GM18858 (cell line): Measurements from ENCODE around the gene GRSF1.
"Not testable (repeated sequence)": the region's sequence is repeated elsewhere in the genome, so short reads cannot be mapped to it uniquely, and the experiment has no call there.

Experiments
- ATAC-seq: cut with Tn5 transposase; IDR thresholded peaks from one replicate; pipeline ENCODE4 v1.9.1; 2021; ENCODE audit not compliant: unreplicated experiment

GRSF1 gene, protein sequence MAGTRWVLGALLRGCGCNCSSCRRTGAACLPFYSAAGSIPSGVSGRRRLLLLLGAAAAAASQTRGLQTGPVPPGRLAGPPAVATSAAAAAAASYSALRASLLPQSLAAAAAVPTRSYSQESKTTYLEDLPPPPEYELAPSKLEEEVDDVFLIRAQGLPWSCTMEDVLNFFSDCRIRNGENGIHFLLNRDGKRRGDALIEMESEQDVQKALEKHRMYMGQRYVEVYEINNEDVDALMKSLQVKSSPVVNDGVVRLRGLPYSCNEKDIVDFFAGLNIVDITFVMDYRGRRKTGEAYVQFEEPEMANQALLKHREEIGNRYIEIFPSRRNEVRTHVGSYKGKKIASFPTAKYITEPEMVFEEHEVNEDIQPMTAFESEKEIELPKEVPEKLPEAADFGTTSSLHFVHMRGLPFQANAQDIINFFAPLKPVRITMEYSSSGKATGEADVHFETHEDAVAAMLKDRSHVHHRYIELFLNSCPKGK

DNA sequence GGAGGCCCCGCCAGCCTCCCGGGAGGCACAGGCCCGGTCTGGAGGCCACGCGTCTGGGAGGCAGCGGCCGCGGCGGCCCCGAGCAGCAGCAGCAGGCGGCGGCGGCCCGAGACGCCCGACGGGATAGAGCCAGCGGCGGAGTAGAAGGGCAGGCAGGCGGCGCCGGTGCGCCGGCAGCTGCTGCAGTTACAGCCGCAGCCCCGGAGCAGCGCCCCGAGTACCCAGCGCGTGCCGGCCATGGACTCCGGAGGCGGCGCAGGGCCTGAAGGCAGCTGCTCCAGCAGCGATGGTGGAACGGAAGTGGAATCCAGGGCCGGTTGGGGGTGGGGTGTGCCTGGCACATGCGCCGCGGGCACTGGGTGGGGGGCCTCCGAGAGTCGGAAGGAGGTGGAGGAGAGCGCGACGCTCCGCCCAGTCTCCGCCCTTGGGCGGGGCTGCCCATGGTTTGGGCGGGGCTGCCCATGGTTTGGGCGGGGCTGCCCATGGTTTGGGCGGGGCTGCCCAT, at the start of gene GRSF1:
Gene GRSF1, minus strand, starts transcription at position 302 of the 505 bp plus-strand sequence. Its CDS starts 63 bp downstream, at position 239.
- ATAC-seq = peak; percentile 35

DNA sequence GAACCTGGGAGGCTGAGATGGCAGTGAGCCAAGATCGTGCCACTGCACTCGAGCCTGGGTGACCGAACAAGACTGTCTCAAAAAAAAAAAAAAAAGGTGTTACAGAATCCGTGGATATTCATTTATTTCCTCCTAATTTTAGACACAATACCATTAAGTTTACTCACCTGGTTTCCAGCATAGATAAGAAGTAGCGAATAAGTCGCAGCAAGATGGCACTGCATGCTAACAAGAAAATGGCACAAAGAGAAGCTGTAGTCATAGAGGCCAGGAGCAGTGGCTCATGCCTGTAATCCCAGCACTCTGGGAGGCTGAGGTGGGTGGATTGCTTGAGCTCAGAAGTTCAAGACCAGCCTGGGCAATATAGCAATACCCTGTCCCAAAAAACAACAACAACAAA, 45.5 kb upstream of the GRSF1 start:
- ATAC-seq = no peak

DNA sequence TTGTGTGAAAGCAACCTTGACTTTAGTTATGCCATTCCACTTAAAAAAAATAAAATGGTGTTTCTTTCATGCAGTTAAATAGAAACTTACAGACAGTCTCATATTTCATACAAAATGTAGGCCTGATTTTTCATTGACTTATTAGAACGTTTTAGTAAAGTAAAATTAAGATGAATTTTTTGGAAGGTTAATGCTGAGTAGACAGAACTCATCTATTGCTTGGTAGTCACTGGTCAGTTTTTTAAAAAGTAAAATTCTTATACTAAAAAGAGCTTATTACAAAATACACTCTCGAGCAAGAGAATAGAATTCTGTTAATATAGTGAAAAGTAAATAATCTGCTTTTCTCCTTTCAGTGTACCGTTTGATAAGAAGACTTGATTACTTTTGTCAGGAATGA, 41.0 kb upstream of the GRSF1 start:
- ATAC-seq = no peak

DNA sequence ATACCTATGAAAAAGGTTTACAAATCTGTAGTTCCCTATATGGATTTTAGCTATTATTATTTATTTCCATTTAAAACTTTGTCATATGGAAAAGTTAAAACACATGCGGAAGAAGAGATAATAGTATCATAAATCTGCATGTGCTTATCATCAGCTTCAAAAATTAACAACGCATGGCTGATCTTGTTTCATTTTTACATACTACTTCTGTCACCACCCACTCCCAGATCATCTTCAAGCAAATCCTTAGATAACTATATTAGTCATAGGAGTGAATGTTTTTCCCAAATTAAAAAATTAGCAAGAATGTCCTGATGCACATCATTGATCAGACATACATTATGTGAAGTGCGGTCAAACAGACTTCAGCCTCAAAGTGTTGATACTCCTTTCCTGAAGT, 37.9 kb upstream of the GRSF1 start:
- ATAC-seq = no peak

DNA sequence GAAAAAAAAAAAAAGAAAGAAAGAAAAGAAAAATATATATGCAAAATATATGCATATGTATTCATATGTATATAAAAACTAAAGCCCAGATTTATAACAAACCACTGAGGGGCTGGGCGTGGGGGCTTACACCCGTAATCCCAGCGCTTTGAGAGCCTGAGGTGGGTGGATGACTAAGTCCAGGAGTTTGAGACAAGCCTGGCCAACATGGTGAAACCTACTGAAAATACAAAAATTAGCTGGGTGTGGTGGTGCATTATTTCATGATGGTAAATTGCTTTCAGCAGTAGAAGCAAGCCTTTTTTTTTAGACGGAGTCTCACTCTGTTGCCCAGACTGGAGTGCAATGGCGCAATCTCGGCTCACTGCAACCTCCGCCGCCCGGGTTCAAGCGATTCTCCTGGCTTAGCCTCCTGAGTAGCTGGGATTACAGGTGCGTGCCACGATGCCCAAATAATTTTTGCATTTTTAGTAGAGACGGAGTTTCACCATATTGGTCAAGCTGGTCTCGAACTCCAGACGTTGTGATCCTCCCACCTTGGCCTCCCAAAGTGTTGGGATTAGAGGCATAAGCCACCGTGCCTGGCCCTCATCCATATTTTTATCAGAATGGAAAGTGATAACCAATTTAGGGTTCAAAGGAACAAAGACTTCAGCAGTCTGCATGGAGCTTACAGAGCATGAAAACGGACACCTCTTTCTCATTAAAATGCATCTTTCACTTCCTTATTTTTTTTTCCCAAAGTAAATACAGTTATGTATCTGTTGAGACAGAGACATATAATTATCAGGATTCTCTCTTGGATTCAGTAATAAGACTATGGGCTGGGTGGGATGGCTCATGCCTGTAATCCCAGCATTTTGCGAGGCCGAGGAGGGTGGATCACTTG, 34.8 kb upstream of the GRSF1 start:
- ATAC-seq = peak; percentile 70

DNA sequence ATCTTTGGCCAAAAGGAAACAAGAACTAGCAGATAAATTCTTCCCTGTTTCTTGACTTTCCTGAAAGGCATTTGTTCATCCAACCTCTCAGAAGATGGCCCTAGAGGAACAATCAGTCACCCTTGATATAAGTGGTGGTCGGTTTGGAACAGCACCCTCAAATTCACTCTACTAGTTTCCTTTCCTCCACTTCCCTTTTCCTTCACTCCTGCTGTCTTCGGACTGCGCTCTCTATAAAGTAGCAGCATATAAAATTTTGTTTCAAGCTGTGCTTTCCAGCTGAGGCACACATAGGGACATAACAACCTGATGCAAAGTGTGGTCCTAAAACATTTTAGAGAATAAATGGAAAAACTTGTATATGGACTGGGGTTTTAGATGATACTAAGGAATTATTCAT, 33.5 kb upstream of the GRSF1 start:
- ATAC-seq = no peak

DNA sequence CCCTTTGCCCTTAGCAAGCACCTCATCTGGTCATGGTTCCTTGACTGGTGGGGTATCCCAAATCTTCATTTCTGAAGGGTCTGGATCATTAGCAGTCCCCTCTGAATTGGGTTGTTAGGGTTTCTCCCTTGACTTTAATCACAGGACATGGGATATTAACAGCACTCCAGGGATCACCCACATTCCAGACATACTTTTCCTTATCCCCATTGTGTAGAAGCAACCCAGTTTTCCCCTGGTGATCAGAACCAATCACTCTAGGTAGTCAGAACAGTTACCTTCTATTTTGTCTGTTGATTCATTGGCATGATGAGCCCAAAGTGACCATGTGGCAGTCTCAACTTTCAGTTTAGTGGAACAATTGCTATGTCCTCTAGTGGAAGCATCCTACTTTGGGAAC, 29.1 kb upstream of the GRSF1 start:
- ATAC-seq = no peak

DNA sequence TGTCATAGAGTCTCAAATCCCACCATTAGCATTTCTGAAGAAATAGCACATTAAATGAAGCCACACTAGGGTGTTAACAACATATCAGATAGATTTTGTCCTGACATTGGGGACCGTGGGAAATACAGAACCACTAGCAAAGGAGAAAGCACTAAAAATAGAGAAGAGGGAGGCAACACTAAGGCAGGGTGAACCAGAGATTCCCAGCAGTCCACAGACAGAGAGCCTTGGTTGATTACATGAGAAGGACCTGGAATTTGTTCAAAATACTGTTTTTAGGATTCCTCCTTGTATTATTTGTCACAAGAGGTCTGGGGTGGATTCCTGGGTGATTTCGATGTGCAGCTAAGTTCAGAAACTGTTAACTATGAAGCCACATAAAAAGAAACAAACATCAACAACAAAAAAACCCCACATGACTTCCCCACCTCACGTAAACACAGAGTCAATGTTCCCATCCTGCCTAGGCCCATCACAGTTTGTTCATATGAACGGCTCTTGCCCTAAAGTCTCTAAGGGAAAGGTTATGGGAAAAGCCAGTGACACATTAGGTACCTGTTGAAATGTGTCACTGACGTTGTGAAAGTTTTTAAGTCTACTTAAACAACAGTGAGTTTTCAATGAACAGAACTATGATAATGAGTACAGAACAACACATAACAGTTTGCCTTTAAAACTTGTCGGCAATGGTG, 23.6 kb upstream of the GRSF1 start:
- peak; percentile 73 for ATAC-seq

DNA sequence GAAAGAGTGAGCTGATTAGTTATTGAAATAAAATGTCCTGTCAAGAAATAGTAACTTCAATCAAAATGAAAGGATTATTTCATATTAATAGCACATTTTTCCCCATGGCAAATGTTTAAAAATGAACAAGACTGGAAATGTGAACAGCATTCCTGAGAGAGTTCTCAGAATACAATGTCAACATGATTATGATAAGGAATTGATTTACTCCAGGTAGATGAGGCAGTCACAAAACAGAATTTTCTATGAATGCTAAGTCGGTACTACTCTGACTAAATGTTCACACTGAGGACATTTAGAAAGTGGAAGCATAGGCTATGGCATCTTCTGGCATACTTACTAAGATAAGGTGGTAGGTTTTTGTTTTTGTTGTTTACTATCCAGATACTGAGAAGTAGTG, 19.4 kb upstream of the GRSF1 start:
- no peak for ATAC-seq

DNA sequence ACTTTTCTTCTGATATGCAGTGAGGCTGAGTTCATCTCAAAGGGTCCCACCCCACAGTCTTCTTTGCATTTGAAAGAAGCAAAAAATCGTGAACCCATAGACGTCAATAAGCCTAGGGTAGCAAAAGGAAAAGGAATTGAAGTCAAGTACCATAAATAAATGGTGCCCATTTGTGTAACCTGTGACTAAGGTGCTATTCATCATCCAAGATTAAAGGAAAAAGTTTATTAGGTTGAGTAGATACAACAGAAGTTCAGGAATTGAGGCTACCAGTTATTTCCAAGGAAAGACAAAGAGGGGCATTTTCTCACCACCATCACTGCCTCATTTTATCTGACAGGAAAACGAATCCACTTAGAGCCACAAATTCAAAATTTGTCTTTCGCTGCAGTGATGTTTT, 18.8 kb upstream of the GRSF1 start:
- no peak for ATAC-seq

DNA sequence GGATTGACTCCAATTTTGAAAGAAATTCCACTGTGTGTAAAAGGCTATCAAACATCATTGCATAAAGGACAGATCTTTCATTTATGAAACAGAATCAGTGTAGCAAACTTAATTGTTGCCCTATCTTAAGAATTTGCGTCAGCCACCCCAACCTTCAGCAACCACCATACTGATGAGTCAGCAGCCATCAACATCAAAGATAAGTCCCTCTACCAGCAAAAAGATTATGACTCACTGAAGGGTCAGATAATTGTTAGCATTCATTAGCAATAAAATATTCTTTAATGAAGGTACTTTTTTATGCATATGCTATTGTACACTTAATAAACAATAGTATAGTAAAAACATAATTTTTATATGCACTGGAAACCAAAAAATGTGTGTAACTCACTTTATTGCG, 15.8 kb upstream of the GRSF1 start:
- ATAC-seq = no peak

DNA sequence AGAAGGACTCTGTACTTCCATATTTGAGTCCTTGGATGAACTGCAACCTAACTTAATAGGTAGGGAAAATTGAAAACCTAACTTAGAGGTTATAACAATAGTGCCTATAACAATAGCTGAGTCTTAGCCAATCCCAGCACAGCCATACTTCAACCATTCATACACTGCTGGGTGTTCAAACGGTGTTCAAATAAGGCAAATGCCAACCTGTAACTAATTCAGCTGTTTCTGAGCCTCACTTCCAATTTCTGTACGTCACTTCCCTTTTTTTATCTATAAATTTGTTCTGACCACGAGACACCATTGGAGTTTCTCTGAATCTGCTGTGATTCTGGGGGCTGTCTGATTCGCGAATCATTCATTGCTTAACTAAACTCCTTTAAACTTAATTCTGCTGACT, 9.6 kb upstream of the GRSF1 start:
- ATAC-seq = no peak

DNA sequence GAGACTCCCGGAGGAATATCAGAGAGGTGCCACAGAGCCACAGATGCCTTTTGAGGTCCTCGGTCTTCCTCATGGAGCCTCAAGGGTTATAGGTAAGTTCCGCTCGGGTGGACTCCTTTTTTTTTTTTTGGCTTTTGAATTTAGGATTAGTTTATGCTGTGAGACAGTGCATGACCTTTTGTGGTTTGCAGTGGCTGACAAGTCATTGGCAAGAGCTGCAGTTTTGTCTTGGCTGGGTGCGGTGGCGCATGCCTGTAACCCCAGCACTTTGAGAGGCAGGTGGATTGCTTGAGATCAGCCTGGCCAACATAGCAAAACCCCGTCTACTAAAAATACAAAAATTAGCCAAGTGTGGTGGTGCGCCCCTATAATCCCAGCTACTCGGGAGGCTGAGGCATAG, 4.5 kb upstream of the GRSF1 start:
- peak; percentile 38 for ATAC-seq

DNA sequence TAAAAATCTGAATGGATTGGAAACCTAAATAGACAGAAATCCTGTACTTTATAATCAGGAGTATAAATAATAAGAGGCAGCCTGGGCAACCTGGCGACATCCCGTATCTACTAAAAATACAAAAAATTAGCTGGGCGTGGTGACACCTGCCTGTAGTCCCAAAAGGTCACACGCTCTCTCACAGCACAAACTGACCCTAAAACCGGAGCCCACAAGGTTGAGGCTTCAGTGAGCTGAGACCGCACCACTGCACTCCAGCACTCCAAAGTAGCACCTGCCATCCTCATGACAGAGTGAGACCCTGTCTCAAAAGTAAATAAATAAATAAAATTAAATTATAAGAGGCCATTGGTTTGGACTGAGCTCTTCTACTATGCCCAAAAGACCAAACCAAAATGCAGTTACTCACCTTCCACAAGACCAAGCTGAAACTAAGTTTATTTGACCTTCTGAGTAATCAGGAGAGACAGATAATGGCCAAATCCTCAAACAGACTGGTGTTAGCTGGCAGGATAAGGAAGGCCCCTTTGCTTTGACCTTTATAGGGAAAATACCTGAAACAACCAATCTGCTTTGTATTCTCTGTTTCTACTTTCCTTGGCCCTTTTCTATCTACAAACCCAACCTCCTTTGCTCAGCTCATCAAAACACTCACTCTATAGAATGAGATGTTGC, 3.2 kb upstream of the GRSF1 start:
- ATAC-seq = peak; percentile 41

DNA sequence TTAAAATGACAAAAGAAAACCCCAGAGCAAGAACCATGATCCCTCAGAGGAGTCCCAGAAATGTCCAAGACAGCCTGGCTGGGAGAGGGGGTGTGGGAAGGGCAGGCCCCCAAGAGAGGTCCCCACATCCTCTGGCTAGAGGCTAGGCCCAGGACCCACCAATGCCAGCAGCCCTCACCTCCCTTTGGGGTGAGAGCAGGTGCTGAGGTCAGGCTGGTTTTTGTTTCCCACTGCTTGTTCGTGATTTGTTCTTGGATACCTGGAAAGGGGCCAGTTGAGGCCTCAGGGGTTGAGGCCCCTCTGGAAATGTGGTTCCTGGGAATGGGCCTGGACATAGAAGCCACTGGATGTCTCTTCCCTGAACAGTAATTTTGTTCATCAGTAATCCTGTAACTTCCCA, 2.3 kb upstream of the GRSF1 start:
- ATAC-seq = no peak

DNA sequence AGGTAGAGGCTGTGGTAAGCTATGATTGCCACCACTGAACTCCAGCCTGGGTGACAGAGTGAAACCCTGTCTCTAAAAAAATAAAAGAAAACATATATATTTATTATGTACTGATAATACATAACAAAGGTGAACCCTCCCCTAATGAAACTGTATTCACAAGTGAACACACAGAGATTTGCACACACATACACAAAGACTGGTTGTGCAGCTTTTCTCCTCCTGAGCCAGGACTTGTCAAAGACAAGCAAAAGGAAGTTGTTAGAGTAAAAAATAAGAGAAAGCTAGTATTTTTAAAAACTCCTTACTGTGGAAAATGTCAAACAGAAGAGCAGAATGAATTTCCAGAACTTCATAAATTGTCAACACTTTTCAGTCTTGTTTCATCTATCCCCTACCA, 1.5 kb upstream of the GRSF1 start:
- ATAC-seq = no peak

DNA sequence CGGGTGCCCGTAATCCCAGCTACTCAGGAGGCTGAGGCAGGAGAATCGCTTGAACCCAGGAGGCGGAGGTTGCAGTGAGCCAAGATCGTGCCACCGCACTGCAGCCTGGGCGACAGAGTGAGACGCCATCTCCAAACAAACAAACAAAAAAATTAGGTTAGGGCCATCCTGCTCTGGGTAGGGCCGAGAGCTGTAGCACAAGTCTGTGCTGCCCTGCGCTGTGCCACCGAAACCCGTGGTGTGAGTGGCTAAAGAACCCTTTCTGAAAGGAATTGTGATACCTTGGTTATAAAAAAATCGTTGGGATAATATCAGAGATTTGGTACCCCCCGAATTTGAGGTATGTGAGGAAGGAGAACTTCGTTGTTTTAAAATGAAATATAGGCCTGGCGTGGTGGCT, 941 bp upstream of the GRSF1 start:
- ATAC-seq = not testable (repeated sequence)

DNA sequence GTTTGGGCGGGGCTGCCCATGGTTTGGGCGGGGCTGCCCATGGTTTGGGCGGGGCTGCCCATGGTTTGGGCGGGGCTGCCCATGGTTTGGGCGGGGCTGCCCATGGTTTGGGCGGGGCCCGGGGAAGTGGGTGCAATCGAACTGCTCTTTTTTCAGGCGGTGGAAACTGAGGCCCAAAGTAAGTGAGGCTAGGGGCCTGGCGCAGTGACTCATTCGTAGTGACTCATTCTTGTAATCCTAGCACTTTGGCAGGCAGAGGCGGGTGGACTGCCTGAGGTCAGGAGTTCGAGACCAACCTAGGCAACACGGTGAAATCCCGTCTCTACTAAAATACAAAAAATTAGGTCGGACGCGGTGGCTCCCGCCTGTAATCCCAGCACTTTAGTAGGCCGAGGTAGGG, 447 bp upstream of the GRSF1 start:
- not testable (repeated sequence) for ATAC-seq

DNA sequence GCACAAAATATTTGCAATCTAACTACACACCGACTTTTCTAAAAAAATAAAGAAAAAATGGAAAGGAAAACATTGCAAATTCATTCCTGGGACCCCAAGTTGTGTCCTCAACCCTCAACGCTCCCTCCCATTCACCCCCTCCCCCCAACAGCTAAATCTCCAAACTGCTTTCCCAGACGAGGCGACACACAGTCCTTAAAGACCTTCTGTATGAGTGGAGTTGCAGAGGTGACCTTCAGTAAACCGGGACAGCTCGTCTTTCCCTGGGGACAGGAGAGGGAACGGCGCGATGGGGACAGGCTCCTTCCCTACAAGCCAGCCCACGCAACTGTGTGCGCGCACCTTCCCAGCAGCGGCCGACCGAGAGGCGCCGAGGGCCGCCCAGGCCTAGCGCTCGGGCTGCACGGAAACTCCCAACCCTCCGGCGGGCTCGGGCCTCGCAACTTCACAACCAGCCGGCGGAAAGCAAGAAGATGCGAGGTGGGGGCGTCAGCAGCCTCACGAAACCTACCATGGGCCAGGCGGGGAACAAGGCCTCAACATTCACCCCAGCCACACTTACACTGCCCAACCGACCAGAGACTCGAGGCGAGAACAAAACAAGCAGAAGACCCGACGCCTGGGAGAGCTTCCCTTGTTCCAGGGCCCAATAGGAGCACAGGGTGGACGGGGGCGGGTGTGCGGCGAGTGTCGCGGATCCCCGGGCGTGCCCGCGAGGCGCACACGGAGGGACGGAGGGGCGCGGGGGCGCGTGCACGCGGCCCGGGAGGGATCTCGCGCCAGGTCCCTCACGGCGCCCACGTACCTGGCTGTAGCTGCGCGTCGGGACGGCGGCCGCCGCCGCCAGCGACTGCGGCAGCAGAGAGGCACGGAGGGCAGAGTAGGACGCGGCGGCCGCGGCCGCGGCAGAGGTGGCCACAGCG, 763 bp downstream of the GRSF1 start:
- peak; percentile 33 for ATAC-seq

DNA sequence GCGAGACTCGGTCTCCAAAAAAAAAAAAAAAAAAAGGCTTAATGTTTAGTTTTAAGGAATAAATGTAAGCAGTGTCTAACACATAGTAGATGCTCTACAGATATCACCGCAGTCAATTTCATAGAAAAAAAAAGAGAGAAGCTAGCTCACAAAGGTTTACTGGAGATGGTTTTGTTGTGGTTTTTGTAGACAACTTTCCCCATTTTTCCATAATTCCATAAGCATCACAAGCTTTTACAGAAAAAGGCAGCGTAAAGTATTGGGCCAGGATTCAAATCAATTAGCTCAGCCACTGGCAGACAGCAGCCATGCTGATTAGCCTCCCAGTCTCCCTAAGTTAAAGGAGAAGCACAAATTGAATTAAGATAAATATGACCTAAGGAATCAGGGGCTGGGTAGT, 1.5 kb downstream of the GRSF1 start:
- ATAC-seq = no peak
